A673 (cell line): ENCODE results near the gene CH25H.

ENCODE experiments used
- CTCF ChIP-seq: fragments of 300-800, 200-600 bp; sonication (generic); conservative IDR thresholded peaks from 2 replicates; pipeline ENCODE4 v1.5.1; 2017; ENCODE audit warnings: low read depth, mild to moderate bottlenecking, antibody characterized with exemption, low read length, moderate library complexity, mixed read lengths
- EZH2 ChIP-seq: fragments of 200-600 bp; sonication (generic); IDR thresholded peaks from 2 replicates; pipeline ENCODE4 v1.6.1; 2017; ENCODE audit warnings: borderline replicate concordance, low read depth, mild to moderate bottlenecking, mixed read lengths, antibody characterized with exemption, low read length; ENCODE audit not compliant: poor library complexity, severe bottlenecking

DNA sequence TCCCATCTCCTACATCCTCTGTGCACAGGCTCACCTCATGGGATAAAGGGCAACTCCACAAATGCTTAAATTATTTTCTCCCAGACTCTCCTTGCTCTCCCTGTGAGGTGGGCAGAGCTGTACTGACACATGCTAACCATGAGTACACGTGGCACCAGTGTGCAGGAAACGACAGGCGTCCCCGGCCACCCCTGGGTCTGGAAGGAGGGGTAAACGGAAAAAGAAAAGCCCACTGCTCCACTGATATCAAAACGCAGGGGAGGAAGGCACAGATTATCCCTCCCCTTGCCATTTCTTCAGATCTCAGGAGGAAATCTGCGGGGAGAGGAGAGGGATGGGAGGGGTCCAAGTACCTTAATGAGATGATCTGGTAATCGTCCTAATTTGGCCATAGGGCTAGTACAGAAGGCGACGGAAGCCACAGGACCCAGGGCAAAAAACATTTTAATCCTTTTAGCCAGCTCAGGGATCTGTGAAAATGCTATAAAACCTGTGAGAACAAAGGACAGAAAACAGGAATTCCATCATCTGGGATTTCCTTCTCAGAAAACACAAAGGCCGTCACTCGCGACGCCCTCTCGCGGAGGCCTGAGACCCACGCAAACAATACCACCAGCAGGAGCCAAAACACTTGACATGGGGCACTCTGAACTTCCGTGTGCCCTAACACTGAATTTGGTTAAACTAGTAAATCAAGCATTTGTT lies 17.8 kb upstream of the CH25H start:
- no peak for TF ChIP-seq CTCF
- TF ChIP-seq EZH2 = no peak
